OCI-LY1 (cell line): ENCODE results near the gene TTC33.

ENCODE experiments used
- H2AFZ ChIP-seq: fragments of 200-600 bp; sonication (generic), shearing (Covaris generic); 2 replicates; pipeline ENCODE4 v1.6.0; 2014; ENCODE audit warnings: antibody characterized with exemption, mild to moderate bottlenecking, low read length
- H3F3A ChIP-seq: fragments of 200-600 bp; sonication (generic), shearing (Covaris generic); 2 replicates; pipeline ENCODE4 v1.6.0; 2014; ENCODE audit warnings: mild to moderate bottlenecking, antibody characterized with exemption, low read length, moderate library complexity; ENCODE audit not compliant: insufficient read depth
- H3K27ac ChIP-seq: fragments of 200-600 bp; sonication (generic); 2 replicates; pipeline ENCODE4 v1.5.1; 2014; ENCODE audit warnings: low read length, mixed run types, mild to moderate bottlenecking, low read depth; ENCODE audit not compliant: poor library complexity, severe bottlenecking
- H3K27me3 ChIP-seq: fragments of 200-600 bp; sonication (generic); 2 replicates; pipeline ENCODE4 v1.6.0; 2014; ENCODE audit warnings: antibody characterized with exemption, mild to moderate bottlenecking, low read length, moderate library complexity; ENCODE audit not compliant: insufficient read depth
- H3K36me3 ChIP-seq: fragments of 200-600 bp; sonication (generic); 2 replicates; pipeline ENCODE4 v1.6.1; 2014; ENCODE audit warnings: mild to moderate bottlenecking, antibody characterized with exemption, low read length, moderate library complexity, mixed read lengths; ENCODE audit not compliant: insufficient read depth
- H3K4me1 ChIP-seq: fragments of 200-600 bp; sonication (generic); 2 replicates; pipeline ENCODE4 v1.5.1; 2014; ENCODE audit warnings: mild to moderate bottlenecking, low read length, moderate library complexity; ENCODE audit not compliant: insufficient read depth, severe bottlenecking
- H3K4me2 ChIP-seq: fragments of 200-600 bp; sonication (generic), shearing (Covaris generic); 2 replicates; pipeline ENCODE4 v1.6.1; 2014; ENCODE audit warnings: low read length
- H3K4me3 ChIP-seq: fragments of 200-600 bp; sonication (generic); 2 replicates; pipeline ENCODE4 v1.5.1; 2014; ENCODE audit warnings: low read length, low read depth, mild to moderate bottlenecking, mixed read lengths; ENCODE audit not compliant: poor library complexity, severe bottlenecking
- H3K79me2 ChIP-seq: fragments of 200-600 bp; shearing (Covaris generic); 2 replicates; pipeline ENCODE4 v1.6.1; 2016; ENCODE audit warnings: mixed run types, low read length, mixed read lengths; ENCODE audit not compliant: insufficient read depth
- H3K9ac ChIP-seq: fragments of 200-600 bp; sonication (generic), shearing (Covaris generic); 2 replicates; pipeline ENCODE4 v1.6.1; 2014; ENCODE audit warnings: mild to moderate bottlenecking, low read length, mixed read lengths
- H3K9me2 ChIP-seq: fragments of 200-600 bp; sonication (generic), shearing (Covaris generic); 2 replicates; pipeline ENCODE4 v1.6.1; 2014; ENCODE audit warnings: low read depth, mild to moderate bottlenecking, low read length, mixed read lengths
- H3K9me3 ChIP-seq: fragments of 200-600 bp; shearing (Covaris generic); 2 replicates; pipeline ENCODE4 v1.6.1; 2014; ENCODE audit warnings: low read length, mixed read lengths
- H4K20me1 ChIP-seq: fragments of 200-600 bp; sonication (generic), shearing (Covaris generic); 2 replicates; pipeline ENCODE4 v1.6.0; 2016; ENCODE audit warnings: mild to moderate bottlenecking, low read length; ENCODE audit not compliant: insufficient read depth
- CTCF ChIP-seq: fragments of 200-600 bp; sonication (generic), shearing (Covaris generic); IDR thresholded peaks from 2 replicates; pipeline ENCODE4 v1.5.1; 2017; ENCODE audit warnings: mild to moderate bottlenecking, antibody characterized with exemption, low read length, moderate library complexity, mixed read lengths
- EZH2 ChIP-seq: fragments of 200-600 bp; sonication (generic), shearing (Covaris generic); IDR thresholded peaks from 2 replicates; pipeline ENCODE4 v1.8.0; 2017; ENCODE audit warnings: borderline replicate concordance, mixed run types, mild to moderate bottlenecking, antibody characterized with exemption, low read length, moderate library complexity, mixed read lengths

The TTC33 gene

GRCh38 chr5:40521925-40522324, 233.8 kb downstream of the TTC33 start:
- no peak overlapping the region for H3K4me2 ChIP-seq
- H2AFZ ChIP-seq = no peak overlapping the region
- H3F3A ChIP-seq = no peaks in the 10 kb centered on the region
- H3K4me3 ChIP-seq = no peak overlapping the region
- H3K4me1 ChIP-seq = no peaks in the 10 kb centered on the region
- H3K9me3 ChIP-seq = no peaks in the 10 kb centered on the region
- no peak for TF ChIP-seq CTCF
- no peaks in the 10 kb centered on the region for H3K79me2 ChIP-seq
- no peaks in the 10 kb centered on the region for H3K36me3 ChIP-seq
- no peaks in the 10 kb centered on the region for H3K27me3 ChIP-seq
- H4K20me1 ChIP-seq = no peaks in the 10 kb centered on the region
- H3K27ac ChIP-seq = no peak overlapping the region
- no peak overlapping the region for H3K9ac ChIP-seq
- no peaks in the 10 kb centered on the region for H3K9me2 ChIP-seq

DNA sequence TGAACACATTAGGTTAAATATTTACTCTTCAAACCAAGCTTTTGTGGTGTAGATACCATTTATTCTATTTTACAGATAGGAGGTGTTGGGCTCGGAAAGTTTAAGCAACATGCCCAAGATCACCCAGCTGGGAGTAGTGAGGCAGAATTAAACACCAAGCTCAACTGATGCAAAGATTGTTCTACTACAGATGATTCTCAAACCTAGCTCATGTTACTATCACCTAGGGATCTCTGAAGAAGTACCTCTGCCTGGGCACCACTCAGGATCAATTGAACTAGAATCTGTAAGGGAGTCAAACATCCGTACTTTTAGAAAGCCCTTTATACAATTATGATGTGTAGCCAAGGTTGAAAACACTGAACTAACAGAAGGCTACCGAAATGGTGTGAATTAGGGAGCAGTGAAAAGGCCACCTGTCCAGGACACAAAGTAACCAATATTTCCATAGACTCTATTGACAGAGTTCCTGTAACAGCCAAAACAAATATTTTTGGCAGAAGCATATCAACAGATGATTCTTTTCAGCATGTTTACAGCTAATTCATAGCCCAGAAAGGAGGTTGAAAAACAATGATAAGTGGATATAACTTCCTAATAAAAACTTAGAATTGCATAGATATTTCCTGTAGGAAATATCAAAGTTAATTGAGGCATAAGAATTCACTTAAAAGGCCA, 234.5 kb downstream of the TTC33 start:
- no peak overlapping the region for H2AFZ ChIP-seq
- no peak overlapping the region for H3K27ac ChIP-seq
- TF ChIP-seq CTCF = no peak
- no peak for TF ChIP-seq EZH2

GRCh38 chr5:40518485-40518917, 237.3 kb downstream of the TTC33 start:
- no peak overlapping the region for H2AFZ ChIP-seq
- no peak for TF ChIP-seq CTCF
- no peak for TF ChIP-seq EZH2
- H3K9ac ChIP-seq = no peak overlapping the region
- H3K79me2 ChIP-seq = no peaks in the 10 kb centered on the region
- H3K9me2 ChIP-seq = no peaks in the 10 kb centered on the region
- H3K4me1 ChIP-seq = no peaks in the 10 kb centered on the region
- H4K20me1 ChIP-seq = no peaks in the 10 kb centered on the region
- H3K36me3 ChIP-seq = no peaks in the 10 kb centered on the region
- H3K4me3 ChIP-seq = no peak overlapping the region
- H3K4me2 ChIP-seq = no peak overlapping the region
- H3K27ac ChIP-seq = no peak overlapping the region
- H3K9me3 ChIP-seq = no peaks in the 10 kb centered on the region
- no peaks in the 10 kb centered on the region for H3F3A ChIP-seq
- no peaks in the 10 kb centered on the region for H3K27me3 ChIP-seq

More for the DNA sequence above, 234.5 kb downstream of the TTC33 start:
- H3K4me3 ChIP-seq = no peak overlapping the region
- no peaks in the 10 kb centered on the region for H4K20me1 ChIP-seq
- H3F3A ChIP-seq = no peaks in the 10 kb centered on the region
- no peaks in the 10 kb centered on the region for H3K27me3 ChIP-seq
- no peaks in the 10 kb centered on the region for H3K4me1 ChIP-seq
- H3K9ac ChIP-seq = no peak overlapping the region
- no peaks in the 10 kb centered on the region for H3K79me2 ChIP-seq
- no peaks in the 10 kb centered on the region for H3K36me3 ChIP-seq
- no peaks in the 10 kb centered on the region for H3K9me3 ChIP-seq
- H3K4me2 ChIP-seq = no peak overlapping the region
- H3K9me2 ChIP-seq = no peaks in the 10 kb centered on the region
